ENCODE data around the gene ABLIM2.

DNA sequence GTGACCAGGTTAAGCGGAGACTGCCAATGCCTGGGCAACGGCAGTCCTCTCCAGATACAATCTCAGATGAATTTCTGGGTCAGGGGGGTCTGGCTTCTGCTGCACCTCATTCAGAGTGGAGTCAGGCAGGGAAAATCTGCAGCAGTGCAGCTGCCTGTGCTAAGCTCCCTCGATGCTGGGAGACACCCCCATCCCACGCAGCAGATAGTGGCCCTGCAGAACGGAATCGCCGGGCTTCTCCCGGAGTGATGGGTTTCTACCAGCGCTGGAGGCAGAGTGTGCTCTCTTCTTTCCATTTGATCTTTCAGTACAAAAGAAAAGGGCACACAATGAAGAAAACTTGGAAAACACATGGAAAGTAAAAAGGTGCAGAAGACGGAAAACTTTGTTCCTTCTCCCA is 5.2 kb downstream of the ABLIM2 start:
- TF ChIP-seq, protein P1, sequence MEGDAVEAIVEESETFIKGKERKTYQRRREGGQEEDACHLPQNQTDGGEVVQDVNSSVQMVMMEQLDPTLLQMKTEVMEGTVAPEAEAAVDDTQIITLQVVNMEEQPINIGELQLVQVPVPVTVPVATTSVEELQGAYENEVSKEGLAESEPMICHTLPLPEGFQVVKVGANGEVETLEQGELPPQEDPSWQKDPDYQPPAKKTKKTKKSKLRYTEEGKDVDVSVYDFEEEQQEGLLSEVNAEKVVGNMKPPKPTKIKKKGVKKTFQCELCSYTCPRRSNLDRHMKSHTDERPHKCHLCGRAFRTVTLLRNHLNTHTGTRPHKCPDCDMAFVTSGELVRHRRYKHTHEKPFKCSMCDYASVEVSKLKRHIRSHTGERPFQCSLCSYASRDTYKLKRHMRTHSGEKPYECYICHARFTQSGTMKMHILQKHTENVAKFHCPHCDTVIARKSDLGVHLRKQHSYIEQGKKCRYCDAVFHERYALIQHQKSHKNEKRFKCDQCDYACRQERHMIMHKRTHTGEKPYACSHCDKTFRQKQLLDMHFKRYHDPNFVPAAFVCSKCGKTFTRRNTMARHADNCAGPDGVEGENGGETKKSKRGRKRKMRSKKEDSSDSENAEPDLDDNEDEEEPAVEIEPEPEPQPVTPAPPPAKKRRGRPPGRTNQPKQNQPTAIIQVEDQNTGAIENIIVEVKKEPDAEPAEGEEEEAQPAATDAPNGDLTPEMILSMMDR (conservative IDR thresholded peaks at IDR 0.05; ENCODE audit: low read depth, low read length): no peak
- no peak for TF ChIP-seq EZH2 (IDR thresholded peaks at IDR 0.05; ENCODE audit: borderline replicate concordance, low read depth, low read length, poor library complexity, severe bottlenecking)
